Measurements from ENCODE around the gene PLS3. TPM values are rescaled to one million over a fixed set of nuclear protein-coding genes. Genes with fewer than 3 reads are reported as not detected.
A peak's percentile ranks its signal among the peaks of the same experiment; 100 is the strongest.

Gene PLS3
- total and polyA plus RNA-seq, 2 donors (not counting 3 experiments of a cell fraction or from before 2014, with no cell fraction given), result 120 to 329 TPM

DNA sequence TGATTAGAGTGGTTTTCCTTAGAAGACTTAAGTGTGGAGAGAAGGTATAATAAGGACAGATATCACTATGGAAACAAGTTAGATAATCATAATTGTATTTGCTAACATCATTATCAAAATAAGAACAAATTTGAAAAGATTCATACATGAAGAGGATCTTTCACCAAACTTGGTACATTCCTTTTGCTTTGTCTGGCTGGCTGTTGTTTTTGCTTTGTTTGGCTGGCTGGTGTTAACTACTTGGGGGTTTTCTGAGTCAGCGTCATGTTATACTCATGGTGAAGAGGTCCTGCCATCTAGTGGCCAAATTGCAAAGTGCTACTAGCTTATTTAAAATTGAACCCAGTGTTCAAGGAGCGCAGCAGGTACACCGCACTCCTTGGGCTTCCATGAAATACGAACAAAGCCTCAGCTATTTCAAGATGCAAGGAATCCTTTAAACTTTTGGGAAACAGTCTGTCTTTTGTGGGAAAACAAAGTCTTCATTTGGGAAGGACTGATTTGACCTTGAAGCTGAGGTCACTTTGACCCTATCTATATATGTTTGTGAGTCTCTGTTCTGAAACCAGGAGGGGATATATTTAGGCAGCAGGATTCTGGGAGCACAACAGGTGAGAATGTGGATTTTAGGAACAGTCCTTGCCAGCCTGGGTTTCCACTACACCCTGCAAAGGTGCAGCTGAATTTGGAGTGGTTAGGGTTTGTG is 129.7 kb downstream of the PLS3 start:
- H4K20me1 ChIP-seq (replicated peaks; ENCODE audit: control insufficient read depth, extremely low read depth, insufficient read depth, low read length), result no peaks in the 10 kb centered on the region
- H3K9me3 ChIP-seq (replicated peaks; ENCODE audit: control insufficient read depth, insufficient read depth, low read length), result no peaks in the 10 kb centered on the region
- peak overlapping the region; percentile 54 for H2AFZ ChIP-seq (ENCODE audit: low read depth, low read length)
- H3K4me2 ChIP-seq (ENCODE audit: insufficient read depth, low read length), result peak overlapping the region; percentile 73
- peak; percentile 85 for DNase-seq (ENCODE audit: low read depth, low spot score)
- ChIA-PET CTCF (interaction anchor here (0.6 to 2.6 kb wide), 16 partner anchors 9 to 1347 kb away, joined by 3 to 14 read pairs (median 4); no protein-coding TSS in a partner anchor), POLR2A (interaction anchor here (0.5 kb wide), 1 partner anchor 96 kb away, joined by 3 read pairs; no protein-coding TSS in a partner anchor)
- dilution Hi-C loops (cut with MboI; ENCODE audit: extremely low pct_ligation_motif_present, low sequenced_read_pairs), result no loop called here
- no peaks in the 10 kb centered on the region for H3K9me1 ChIP-seq (replicated peaks; ENCODE audit: control insufficient read depth, extremely low read depth, insufficient read depth, low read length)
- intact Hi-C loops (cut with micrococcal nuclease), result loop anchor here (1.0 to 2.0 kb wide), 2 partner anchors 39 to 360 kb away; no protein-coding TSS in a partner anchor
- peak overlapping the region; percentile 85 for H3K27ac ChIP-seq (ENCODE audit: insufficient read depth, low read depth, low read length)
- no peaks in the 10 kb centered on the region for H3K27me3 ChIP-seq (ENCODE audit: control insufficient read depth in 2 of 2, insufficient read depth in 2 of 2, low read length in 2 of 2)
- TF ChIP-seq FOS (IDR thresholded peaks at IDR 0.05; ENCODE audit: borderline replicate concordance, insufficient read depth, low read length) (peak; percentile 49), POLR2AphosphoS5 (IDR thresholded peaks at IDR 0.05; ENCODE audit: insufficient read depth, low read depth, low read length) (no peak), EZH2 (IDR thresholded peaks at IDR 0.05; ENCODE audit: borderline replicate concordance, low read depth, low read length, severe bottlenecking) (no peak)
- TF ChIP-seq, protein P1, sequence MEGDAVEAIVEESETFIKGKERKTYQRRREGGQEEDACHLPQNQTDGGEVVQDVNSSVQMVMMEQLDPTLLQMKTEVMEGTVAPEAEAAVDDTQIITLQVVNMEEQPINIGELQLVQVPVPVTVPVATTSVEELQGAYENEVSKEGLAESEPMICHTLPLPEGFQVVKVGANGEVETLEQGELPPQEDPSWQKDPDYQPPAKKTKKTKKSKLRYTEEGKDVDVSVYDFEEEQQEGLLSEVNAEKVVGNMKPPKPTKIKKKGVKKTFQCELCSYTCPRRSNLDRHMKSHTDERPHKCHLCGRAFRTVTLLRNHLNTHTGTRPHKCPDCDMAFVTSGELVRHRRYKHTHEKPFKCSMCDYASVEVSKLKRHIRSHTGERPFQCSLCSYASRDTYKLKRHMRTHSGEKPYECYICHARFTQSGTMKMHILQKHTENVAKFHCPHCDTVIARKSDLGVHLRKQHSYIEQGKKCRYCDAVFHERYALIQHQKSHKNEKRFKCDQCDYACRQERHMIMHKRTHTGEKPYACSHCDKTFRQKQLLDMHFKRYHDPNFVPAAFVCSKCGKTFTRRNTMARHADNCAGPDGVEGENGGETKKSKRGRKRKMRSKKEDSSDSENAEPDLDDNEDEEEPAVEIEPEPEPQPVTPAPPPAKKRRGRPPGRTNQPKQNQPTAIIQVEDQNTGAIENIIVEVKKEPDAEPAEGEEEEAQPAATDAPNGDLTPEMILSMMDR (IDR thresholded peaks at IDR 0.05; ENCODE audit: extremely low read depth in 1 of 2, insufficient read depth in 1 of 2, low read depth in 1 of 2, low read length in 2 of 2), result peak; percentile 54 to 60
- H3K4me1 ChIP-seq (ENCODE audit: control insufficient read depth, extremely low read depth, insufficient read depth, low read length), result peaks cover 8% of the 10 kb centered on the region
- peak overlapping the region in 1 of 3 experiments; percentile 17 for H3K4me3 ChIP-seq (replicated peaks in 1 of 3; ENCODE audit: insufficient read depth in 1 of 3, low read depth in 1 of 3, low read length in 3 of 3)
- H3K79me2 ChIP-seq (ENCODE audit: control insufficient read depth, insufficient read depth, low read length), result no peaks in the 10 kb centered on the region
- peak overlapping the region; percentile 87 for H3K9ac ChIP-seq (replicated peaks; ENCODE audit: extremely low read depth, insufficient read depth, low read length)
- FAIRE-seq, result peak; percentile 93
- H3K36me3 ChIP-seq (ENCODE audit: control insufficient read depth in 2 of 2, extremely low read depth in 1 of 2, insufficient read depth in 2 of 2, low read length in 2 of 2), result no peaks in the 10 kb centered on the region
- BruUV-seq (replicated peaks), result no TSS peak
